Lower leg skin (tissue), 3 donors: Measurements from ENCODE around the gene AKR7A2.

Experiments
- CTCF ChIP-seq, 3 donors: fragments of 450-650 bp; IDR thresholded peaks; one replicate each; pipeline ENCODE4 v1.5.1; 2016; ENCODE audit warnings: antibody characterized with exemption in 3 of 3, mild to moderate bottlenecking in 3 of 3, moderate library complexity in 2 of 3
- POLR2A ChIP-seq, 2 donors: fragments of 450-650 bp; IDR thresholded peaks; one replicate each; pipeline ENCODE4 v1.6.1; 2016 to 2017; ENCODE audit warnings: antibody characterized with exemption in 2 of 2, mild to moderate bottlenecking in 1 of 2, moderate library complexity in 1 of 2

GRCh38 chr1:19287436-19288185, 24.3 kb downstream of the AKR7A2 start:
- TF ChIP-seq CTCF (IDR thresholded peaks at IDR 0.05) = no peak
- no peak for TF ChIP-seq POLR2A (IDR thresholded peaks at IDR 0.05)
